ENCODE measurements around the gene GALNT16.

GALNT16 gene

GRCh38 chr14:69368381-69368780 lies 108.4 kb downstream of the GALNT16 start:
- TF ChIP-seq CTCF (IDR thresholded peaks at IDR 0.05; ENCODE audit: low read length, missing control alignments): no peak
- no peak overlapping the region for H3K4me3 ChIP-seq (replicated peaks; ENCODE audit: low read depth, low read length)
- no peak for DNase-seq (ENCODE audit: low read depth)

- H3K4me3 ChIP-seq (replicated peaks; ENCODE audit: low read depth, low read length): no peak overlapping the region
- no peak for TF ChIP-seq CTCF (IDR thresholded peaks at IDR 0.05; ENCODE audit: low read length, missing control alignments)
Measured at GRCh38 chr14:69370061-69370460, 110.1 kb downstream of the GALNT16 start.

GRCh38 chr14:69372146-69372545 lies 112.2 kb downstream of the GALNT16 start:
- no peak for DNase-seq (ENCODE audit: low read depth)
- no peak for TF ChIP-seq CTCF (IDR thresholded peaks at IDR 0.05; ENCODE audit: low read length, missing control alignments)
- no peak overlapping the region for H3K4me3 ChIP-seq (replicated peaks; ENCODE audit: low read depth, low read length)

More at GRCh38 chr14:69370061-69370460, 110.1 kb downstream of the GALNT16 start:
- no peak for DNase-seq (ENCODE audit: low read depth)

- TF ChIP-seq CTCF (IDR thresholded peaks at IDR 0.05; ENCODE audit: low read length, missing control alignments): no peak
- H3K4me3 ChIP-seq (replicated peaks; ENCODE audit: low read depth, low read length): no peak overlapping the region
- DNase-seq (ENCODE audit: low read depth): no peak
Measured at GRCh38 chr14:69373104-69373503, 113.1 kb downstream of the GALNT16 start.

GRCh38 chr14:69374235-69374634 lies 114.3 kb downstream of the GALNT16 start:
- no peak for DNase-seq (ENCODE audit: low read depth)
- H3K4me3 ChIP-seq (replicated peaks; ENCODE audit: low read depth, low read length): no peak overlapping the region
- TF ChIP-seq CTCF (IDR thresholded peaks at IDR 0.05; ENCODE audit: low read length, missing control alignments): no peak

- TF ChIP-seq CTCF (IDR thresholded peaks at IDR 0.05; ENCODE audit: low read length, missing control alignments): no peak
- H3K4me3 ChIP-seq (replicated peaks; ENCODE audit: low read depth, low read length): no peak overlapping the region
- DNase-seq (ENCODE audit: low read depth): no peak
Measured at GRCh38 chr14:69375182-69375581, 115.2 kb downstream of the GALNT16 start.

- no peak for TF ChIP-seq CTCF (IDR thresholded peaks at IDR 0.05; ENCODE audit: low read length, missing control alignments)
- H3K4me3 ChIP-seq (replicated peaks; ENCODE audit: low read depth, low read length): no peak overlapping the region
- DNase-seq (ENCODE audit: low read depth): no peak
Measured at GRCh38 chr14:69375722-69376121, 115.8 kb downstream of the GALNT16 start.

Data from fibroblast of pulmonary artery (primary cell).